Omental fat pad (tissue), 4 donors: ENCODE results near the gene ANKRD28. TPM values are rescaled to one million over a fixed set of nuclear protein-coding genes. Genes with fewer than 3 reads are reported as not detected.

ENCODE experiments used
- ATAC-seq: fragments of 150-250 bp; one replicate; pipeline ENCODE4 v1.9.1; 2016; ENCODE audit warnings: mild to moderate bottlenecking, moderate library complexity; ENCODE audit not compliant: low FRiP score
- DNase-seq: peaks from one replicate; pipeline ENCODE4 v3.0.0-alpha.2; 2019; ENCODE audit warnings: low spot score
- CTCF ChIP-seq, 3 donors: fragments of 450-650 bp; IDR thresholded peaks; one replicate each; pipeline ENCODE4 v1.5.1; 2016 to 2017; ENCODE audit warnings: antibody characterized with exemption in 3 of 3, mild to moderate bottlenecking in 3 of 3, moderate library complexity in 2 of 3
- total RNA-seq, 4 donors: library from RNA; depleted of rRNA; stranded (reverse); fragments of >200 nt; gene quantifications; one replicate each; pipeline ENCODE4 v1.1.0, GENCODE V29; 2016

Gene ANKRD28
- total RNA-seq, 4 donors from 2014 or later, result 47.6 to 197 (median 59.5) TPM

- ATAC-seq (no peak), DNase-seq (no peak)
- no peak for TF ChIP-seq CTCF (IDR thresholded peaks at IDR 0.05)
Measured at GRCh38 chr3:15649858-15650257, 147.9 kb downstream of the ANKRD28 start.

- no peak for DNase-seq
- ATAC-seq, result no peak
- no peak for TF ChIP-seq CTCF (IDR thresholded peaks at IDR 0.05)
Measured at GRCh38 chr3:15649341-15649740, 148.4 kb downstream of the ANKRD28 start.

GRCh38 chr3:15647611-15648167 lies 150.1 kb downstream of the ANKRD28 start:
- TF ChIP-seq CTCF (IDR thresholded peaks at IDR 0.05), result no peak
- ATAC-seq (no peak), DNase-seq (no peak)

GRCh38 chr3:15646851-15647511 lies 150.8 kb downstream of the ANKRD28 start:
- DNase-seq, result peak; percentile 42
- TF ChIP-seq CTCF (IDR thresholded peaks at IDR 0.05), result no peak
- ATAC-seq, result peak; percentile 92

- peak; percentile 78 for ATAC-seq
Measured at GRCh38 chr3:15645740-15646501, 151.9 kb downstream of the ANKRD28 start.

GRCh38 chr3:15645246-15645645 lies 152.5 kb downstream of the ANKRD28 start:
- ATAC-seq, result no peak
- no peak for DNase-seq

More at GRCh38 chr3:15645740-15646501, 151.9 kb downstream of the ANKRD28 start:
- no peak for TF ChIP-seq CTCF (IDR thresholded peaks at IDR 0.05)
- DNase-seq, result peak; percentile 86

More at GRCh38 chr3:15645246-15645645, 152.5 kb downstream of the ANKRD28 start:
- no peak for TF ChIP-seq CTCF (IDR thresholded peaks at IDR 0.05)
